Measurements from ENCODE around the gene NOTCH3.

Gene NOTCH3

GRCh38 chr19:15195371-15196334 is 5.1 kb downstream of the NOTCH3 start:
- DNase-seq (ENCODE audit: low spot score), result peak; percentile 97

- DNase-seq (ENCODE audit: low spot score), result peak; percentile 80
These were observed 5.9 kb downstream of the NOTCH3 start for GRCh38 chr19:15194938-15195337.

GRCh38 chr19:15191982-15192381 is 8.8 kb downstream of the NOTCH3 start:
- DNase-seq (ENCODE audit: low spot score), result no peak

GRCh38 chr19:15191514-15191913 is 9.3 kb downstream of the NOTCH3 start:
- DNase-seq (ENCODE audit: low spot score), result no peak

- DNase-seq (ENCODE audit: low spot score), result no peak
These were observed 11.9 kb downstream of the NOTCH3 start for GRCh38 chr19:15188851-15189250.

GRCh38 chr19:15187026-15188007 is 13.5 kb downstream of the NOTCH3 start:
- peak; percentile 74 for DNase-seq (ENCODE audit: low spot score)

GRCh38 chr19:15185188-15185587 is 15.6 kb downstream of the NOTCH3 start:
- no peak for DNase-seq (ENCODE audit: low spot score)

- no peak for DNase-seq (ENCODE audit: low spot score)
These were observed 16.0 kb downstream of the NOTCH3 start for GRCh38 chr19:15184776-15185175.

- DNase-seq (ENCODE audit: low spot score), result no peak
These were observed 19.4 kb downstream of the NOTCH3 start for GRCh38 chr19:15181394-15181793.

GRCh38 chr19:15180451-15181390 is 20.1 kb downstream of the NOTCH3 start:
- DNase-seq (ENCODE audit: low spot score), result no peak

GRCh38 chr19:15178629-15179308 is 22.0 kb downstream of the NOTCH3 start:
- DNase-seq (ENCODE audit: low spot score), result no peak

- DNase-seq (ENCODE audit: low spot score), result peak; percentile 72
These were observed 23.3 kb downstream of the NOTCH3 start for GRCh38 chr19:15177269-15178116.

GRCh38 chr19:15175609-15176008 is 25.2 kb downstream of the NOTCH3 start:
- DNase-seq (ENCODE audit: low spot score), result no peak

GRCh38 chr19:15173746-15174404 is 26.9 kb downstream of the NOTCH3 start:
- no peak for DNase-seq (ENCODE audit: low spot score)

- no peak for DNase-seq (ENCODE audit: low spot score)
These were observed 30.4 kb downstream of the NOTCH3 start for GRCh38 chr19:15170345-15170744.

GRCh38 chr19:15169541-15170285 is 31.1 kb downstream of the NOTCH3 start:
- no peak for DNase-seq (ENCODE audit: low spot score)

GRCh38 chr19:15166700-15167099 is 34.1 kb downstream of the NOTCH3 start:
- DNase-seq (ENCODE audit: low spot score), result peak; percentile 50
